GOT3 (cell line): Measurements from ENCODE around the gene EHMT1.
"Not testable (repeated sequence)": the region's sequence is repeated elsewhere in the genome, so short reads cannot be mapped to it uniquely, and the experiment has no call there.

ENCODE experiments used
- DNase-seq: peaks from one replicate; lab custom pipeline; 2025; ENCODE audit warnings: mixed read lengths; lab: John Stamatoyannopoulos, UW

The EHMT1 gene

DNA sequence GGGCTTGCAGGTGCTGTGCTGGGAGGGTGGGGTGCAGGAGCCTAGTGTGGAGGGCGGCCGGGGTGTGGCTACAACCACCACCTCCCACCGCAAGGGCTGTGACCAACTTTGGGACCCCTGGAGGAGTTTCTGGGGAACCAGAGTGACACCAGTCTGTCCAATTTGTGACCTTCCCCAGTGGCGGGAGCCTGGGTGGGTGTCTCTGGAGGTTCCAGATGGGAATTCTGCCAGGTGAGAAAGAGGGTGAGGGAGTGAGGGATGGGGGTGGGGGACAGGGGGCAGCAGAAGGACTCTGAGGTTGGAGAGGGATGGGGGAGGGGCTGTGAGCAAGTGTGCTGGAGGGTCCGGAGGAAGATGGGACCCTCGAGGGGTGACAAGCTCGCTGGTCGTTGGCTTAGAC is 254.6 kb downstream of the EHMT1 start:
- no peak for DNase-seq

DNA sequence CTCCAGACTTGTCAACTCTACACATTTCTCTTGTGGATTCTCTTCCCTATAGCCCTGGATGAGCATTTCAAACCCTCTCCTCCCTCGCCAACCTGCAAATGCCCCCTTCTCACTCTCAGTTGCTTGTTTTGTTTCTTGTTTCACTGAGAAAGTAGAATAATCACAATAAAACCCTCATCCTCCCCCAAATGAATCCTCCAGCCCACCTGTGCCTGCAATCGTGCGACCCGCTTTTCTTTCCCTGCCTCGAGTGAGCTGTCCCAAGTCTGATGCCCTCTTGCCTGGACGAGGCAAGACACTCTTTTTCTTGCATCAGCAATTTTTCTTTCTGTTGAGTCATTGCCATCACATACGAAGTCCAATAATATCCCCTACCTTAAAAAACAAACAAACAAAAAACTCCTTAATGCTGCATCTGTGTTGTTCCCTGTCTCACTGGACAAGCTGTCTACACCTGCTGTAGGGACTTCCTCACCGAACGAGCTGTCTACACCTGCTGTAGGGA is 255.1 kb downstream of the EHMT1 start:
- no peak for DNase-seq

DNA sequence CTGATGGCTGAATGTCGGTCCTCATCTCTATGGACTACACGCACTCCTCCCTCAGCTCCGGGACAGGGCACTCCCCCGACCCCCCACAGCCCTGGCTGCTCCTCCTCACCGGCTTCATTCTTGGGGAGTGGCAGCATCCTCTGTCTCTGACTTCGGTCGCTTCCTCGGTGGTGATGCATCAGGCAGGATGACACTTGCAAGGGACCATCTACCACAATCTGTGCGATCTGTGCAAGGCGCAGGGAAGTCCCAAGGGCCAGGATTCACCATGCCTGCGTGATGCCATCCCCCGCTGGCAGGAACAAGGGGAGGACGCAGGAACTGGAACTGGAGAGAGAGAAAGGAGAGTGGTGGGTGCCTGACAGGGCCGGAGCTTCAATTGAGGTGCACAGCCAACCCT is 256.5 kb downstream of the EHMT1 start:
- DNase-seq = no peak

DNA sequence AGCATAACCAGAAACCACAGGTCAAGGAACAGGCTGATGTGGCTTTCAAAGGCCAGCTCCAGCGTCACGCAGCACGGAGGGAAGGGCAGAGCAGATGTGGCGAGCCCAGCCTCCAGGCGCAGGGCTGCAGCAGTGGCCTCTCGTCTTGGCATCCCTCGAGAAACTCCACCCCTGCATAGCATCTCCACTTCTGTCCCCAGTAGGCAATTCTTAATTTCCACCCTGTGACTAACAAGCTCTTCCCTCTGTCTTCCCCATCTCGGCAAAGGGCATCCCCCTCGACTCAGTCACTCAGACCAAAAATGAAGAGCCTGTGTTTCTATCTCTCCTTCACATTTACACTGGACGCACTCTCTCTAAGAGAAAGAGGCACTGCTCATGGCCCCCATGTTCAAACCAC is 257.0 kb downstream of the EHMT1 start:
- DNase-seq = no peak

DNA sequence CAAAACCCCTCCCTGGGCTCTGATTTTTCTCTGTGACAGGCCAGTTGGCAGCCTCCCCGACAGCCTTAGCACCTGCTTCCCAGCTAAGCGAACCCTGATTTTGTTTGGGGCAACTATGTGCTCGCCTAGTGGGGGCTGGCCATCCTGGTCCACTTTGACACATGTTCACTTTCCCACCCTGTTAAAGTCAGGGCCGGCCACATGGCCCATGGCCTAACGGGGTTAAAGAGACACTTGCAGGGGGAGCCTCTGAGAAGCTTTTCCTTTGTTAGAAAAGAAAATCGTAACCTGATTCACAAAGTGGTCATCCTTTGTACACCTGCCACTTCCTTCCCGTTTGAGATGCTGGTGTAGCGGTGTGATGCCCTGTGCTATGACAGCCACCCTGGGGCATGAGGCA is 257.5 kb downstream of the EHMT1 start:
- no peak for DNase-seq

DNA sequence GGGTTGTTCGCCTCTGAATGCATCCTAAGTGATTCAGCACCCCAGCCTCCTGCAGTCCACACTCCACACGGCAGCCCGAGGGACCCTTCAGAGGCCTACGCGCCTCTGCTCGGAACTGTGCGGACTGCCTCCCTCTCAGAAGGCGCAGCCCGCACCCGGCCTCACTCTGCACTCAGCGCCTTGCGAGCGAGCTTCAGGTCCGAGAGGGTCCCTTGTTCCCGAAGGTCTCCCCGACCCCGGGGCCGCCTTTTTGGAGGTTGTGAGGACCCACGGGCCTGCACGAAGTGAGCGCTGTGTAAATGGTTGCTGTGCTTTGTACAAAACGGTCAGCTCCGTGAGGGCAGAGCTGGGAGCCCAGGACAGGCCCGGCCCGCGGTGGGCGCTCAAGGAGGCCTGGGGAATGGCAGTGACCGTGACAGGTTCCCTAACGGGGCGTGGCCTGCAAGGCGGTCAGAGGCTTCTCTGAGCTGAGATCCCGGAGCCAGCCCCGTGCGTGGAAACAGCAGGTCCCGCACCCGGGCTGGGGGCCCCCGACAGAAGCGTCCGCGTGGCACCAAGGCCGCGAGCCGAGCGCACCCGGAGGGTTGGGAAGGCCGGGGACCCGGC is 258.1 kb downstream of the EHMT1 start:
- no peak for DNase-seq

DNA sequence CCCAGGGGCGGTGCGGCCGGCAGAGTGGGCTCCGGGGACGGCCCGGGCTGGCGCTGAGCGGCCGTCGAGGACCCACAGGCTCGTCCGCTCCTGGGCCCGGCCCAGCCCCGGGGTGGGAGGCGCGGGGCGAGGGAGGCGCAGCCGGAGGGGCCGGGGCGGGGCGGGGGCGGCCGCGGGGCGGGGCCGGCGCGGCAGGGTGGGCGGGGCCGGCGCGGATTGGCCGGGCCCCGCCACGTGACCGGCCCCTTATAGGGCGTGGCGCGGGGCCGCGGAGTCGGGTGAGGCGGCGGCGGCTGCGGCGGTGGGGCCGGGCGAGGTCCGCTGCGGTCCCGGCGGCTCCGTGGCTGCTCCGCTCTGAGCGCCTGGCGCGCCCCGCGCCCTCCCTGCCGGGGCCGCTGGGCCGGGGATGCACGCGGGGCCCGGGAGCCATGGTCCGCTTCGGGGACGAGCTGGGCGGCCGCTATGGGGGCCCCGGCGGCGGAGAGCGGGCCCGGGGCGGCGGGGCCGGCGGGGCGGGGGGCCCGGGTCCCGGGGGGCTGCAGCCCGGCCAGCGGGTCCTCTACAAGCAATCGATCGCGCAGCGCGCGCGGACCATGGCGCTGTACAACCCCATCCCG is 258.8 kb downstream of the EHMT1 start, which contains the start of gene CACNA1B:
Gene CACNA1B, plus strand, starts transcription at position 277 of the 617 bp plus-strand sequence. Its CDS starts 152 bp downstream, at position 429.
- not testable (repeated sequence) for DNase-seq

DNA sequence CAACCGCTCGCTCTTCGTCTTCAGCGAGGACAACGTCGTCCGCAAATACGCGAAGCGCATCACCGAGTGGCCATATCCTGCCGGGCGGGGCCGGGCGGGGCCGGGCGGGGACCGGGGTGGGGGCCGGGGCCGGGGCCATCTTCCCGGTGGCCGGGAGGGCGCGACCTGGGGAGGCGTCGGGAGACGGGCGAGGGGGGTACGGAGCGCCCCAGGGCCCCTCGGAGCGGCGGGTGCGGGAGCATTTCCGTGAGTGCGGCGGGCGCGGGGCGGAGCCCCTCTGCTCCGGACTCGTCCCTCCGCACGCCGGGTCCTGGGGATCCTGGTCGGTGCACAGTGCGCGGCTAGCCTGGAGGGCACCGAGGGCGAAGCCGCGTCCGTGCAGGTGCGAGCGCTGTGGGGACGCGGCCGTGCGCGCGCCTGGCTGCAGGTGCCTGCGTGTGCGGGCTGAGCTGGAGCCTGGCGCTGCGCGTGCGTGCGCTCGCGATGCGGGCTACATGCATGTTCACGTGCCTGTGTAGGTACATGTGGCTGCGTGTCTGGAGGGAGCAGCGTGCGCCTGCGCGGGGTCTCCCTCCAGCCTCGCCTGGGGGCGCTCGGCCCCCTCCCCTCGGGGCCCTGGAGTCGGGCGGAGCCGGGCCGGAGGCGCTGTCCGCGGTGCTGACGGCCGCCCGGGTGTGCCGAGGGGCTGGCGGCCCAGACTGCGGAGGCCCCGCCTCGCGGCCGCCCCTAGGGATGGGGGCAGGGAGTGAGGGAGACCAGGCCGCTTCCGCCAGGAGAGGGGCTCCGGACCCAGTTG is 259.5 kb downstream of the EHMT1 start:
- no peak for DNase-seq

DNA sequence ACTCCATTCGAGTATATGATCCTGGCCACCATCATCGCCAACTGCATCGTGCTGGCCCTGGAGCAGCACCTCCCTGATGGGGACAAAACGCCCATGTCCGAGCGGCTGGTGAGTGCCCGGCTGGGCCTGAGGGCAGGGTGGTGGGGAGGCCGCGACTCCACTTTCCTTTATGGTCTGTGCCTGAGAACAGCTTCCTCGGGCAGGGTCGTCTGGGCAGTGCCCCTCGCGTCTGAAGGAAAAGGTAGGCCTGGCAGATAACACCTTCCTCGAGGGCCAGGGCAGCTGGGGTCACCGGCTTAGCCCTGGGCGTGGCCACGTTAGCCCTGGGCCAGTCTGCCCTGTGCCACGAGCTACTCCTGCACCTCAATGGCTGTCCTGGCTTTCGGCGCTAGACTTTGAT is 260.2 kb downstream of the EHMT1 start:
- no peak for DNase-seq

DNA sequence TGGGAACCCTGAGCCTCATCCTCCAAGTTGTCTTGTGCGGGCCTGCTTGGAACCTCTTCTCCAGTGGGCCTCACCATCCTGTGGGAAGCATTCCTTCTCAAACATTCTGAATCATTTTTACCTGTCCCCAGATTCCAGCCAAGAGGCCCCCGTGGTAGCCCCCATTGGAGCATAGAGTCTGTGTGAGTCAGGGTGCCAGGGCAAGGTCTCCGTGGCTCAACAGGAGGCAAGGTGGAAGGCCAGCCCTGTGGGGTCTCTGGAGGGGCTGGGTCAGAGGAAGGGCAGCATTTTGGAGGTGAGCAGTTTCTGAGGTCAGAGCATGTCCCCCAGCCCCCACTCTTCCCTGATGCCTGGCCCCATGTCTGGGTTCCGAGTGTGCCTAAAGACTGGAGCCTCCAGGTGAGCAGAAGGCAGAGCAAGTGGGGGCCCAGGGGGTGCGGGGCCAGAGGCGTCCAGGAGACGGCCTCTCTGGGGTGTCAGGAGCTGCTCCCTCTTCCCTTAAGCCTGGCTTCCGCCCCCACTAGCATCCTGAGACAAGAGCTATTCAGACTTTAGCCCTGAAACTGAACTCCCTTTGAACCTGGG is 260.9 kb downstream of the EHMT1 start:
- DNase-seq = no peak

DNA sequence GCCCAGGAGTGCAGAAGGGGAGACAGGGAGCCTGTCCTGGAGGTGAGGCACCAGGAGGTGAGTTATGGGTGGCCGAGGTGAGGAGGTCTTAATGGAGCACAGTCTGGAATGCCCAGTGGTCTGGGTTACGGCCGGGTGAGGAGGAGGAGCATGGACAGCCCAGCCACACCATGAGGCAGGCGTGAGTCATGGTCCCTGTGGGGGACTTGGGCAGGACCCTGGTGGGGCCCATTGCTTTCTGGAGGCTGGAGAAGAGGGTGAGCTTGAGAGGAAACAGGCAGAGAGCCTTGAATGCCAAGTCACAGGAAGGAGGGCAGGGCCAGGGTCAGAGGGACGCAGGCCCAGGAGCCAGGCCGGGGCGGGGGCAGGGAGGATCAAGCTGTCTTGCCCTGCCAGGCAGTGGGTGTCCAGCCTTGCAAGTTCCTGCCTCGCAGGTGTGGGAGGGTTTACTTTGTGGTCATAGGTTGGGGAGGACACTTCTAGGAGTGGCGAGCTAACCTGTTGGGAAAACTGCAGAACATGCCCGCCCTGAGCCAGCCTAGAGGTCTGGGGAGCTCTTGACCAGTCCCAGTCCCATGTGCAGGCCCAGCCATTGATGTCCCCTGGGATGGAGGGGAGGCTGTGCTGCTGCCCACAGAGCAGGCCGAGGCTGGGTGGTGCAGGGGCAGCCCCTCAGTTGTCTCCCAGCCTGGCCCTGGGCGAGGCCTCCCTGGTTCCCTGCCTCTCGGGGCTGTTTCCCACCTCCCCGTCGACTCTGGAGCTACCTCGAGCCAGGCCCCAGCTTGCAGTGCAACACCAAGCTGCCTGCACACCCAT is 261.6 kb downstream of the EHMT1 start:
- no peak for DNase-seq

DNA sequence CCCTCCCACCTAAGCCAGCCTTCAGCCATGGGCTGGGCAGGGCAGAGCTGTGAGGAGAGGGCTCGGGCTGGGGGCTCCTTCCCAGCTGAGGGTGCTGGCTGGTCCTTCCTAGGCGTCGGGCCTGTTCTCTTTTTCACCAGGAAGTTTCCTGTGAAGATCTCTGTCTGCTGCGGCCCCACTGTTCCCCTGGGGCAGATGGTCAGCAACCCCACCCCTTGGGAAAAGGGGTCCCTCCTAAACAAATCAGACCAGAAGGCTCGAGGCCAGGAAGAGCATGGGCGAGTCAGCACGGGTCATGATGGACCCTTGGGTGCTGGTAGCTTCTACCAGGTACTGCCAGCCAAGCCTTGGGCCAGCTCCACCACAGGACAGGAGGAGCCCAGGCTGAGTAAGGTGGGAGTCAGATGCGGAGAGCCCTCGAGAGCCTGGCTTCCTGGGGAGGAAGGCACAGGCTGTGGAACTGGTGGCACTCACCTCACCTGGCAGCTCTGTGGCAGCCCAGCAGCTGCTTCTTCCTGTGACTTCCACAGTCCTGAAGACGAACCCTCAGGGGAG is 262.2 kb downstream of the EHMT1 start:
- no peak for DNase-seq

DNA sequence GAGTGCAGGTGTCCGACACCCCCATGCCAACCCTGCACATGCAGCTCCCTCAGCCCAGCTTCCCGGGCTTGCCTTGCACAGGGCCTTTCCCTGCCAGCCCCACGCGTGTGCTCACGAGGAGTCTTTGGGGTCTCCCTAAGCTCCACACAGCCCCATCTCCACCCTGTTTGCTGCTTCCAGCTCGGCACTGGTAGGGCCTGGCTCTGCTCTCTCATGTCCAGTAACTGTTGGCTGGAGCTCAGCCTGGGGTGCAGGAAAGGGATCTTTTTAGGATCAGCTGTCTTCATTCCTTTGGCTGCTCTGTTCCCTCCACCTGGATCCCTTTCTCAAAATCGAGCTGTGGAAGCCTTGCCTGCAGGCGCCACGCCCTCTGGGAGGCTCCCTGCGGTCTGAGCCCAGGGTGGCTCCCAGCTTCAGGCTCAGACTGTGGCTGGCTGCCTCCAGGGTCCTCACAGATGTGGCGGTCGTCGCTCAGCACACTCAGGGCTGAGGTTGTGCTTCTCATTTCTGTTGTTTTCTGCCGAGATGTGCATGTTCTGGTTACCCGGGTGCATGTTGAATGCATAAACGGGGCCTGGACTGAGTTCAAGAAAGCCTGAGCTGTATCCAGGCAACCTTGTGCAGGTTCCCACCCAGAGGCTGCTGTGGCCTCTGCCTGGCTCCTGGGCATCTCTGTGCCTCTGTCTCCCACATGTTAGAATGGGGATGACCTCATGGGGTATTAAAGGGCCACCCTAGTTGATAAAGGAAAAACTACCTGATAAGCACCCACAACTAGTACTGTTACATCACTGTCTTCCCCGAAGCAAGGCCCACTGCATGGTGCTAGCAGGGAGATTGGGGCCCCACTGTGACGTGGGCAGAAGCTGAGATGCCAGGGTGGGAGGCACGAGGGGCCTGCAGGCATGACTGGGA is 263.0 kb downstream of the EHMT1 start:
- DNase-seq = no peak

DNA sequence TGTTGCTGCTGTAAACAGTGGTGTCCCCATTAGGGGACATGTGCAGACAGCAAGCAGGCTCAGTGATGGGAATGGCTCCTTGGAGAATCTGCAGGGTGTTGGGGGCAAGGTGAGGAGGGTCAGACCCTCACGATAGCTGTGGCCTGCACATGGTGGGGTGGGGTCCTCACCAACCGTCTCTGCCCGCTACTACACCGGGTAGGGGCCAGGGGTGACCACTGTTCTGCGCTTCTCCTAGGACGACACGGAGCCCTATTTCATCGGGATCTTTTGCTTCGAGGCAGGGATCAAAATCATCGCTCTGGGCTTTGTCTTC is 263.7 kb downstream of the EHMT1 start:
- no peak for DNase-seq

DNA sequence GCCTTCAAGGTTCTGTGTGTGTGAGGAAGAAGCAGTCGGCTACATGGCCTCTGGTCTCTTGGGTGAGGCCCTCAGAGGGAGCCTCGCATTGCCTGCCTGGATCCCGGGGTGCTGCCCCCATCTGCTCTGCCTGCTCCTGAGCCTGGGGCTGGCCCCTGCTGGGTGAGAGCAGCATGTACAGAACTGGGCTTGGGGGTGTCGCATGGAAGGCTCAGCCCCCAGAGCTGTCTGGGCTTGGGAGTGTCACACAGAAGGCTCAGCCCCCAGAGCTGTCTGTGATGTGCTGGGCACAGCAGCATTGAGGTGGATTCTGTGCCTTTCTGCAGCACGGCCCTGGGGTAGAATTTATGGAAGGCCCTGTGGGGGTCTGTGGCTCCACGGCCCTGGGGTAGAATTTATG is 265.2 kb downstream of the EHMT1 start:
- not testable (repeated sequence) for DNase-seq

DNA sequence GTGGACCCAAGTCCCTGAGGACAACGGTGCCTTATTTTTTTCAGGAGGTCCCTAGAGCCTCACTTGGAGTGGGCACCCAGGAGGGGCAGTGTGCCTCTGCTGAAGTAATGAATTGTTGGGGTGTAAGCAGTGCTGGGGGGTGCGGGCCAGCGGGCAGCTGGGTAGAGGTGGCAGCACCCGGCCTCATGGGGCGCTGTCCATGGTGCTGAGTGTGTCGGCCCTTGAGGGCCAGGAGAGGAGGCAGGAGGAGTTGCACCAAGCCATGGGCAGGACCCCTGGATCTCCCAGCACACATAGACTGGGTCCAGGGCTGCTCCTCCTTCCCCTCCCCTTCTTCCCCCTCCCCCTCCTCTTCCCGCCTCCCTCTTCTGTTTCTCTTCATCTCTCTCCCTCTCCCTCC is 265.7 kb downstream of the EHMT1 start:
- not testable (repeated sequence) for DNase-seq

DNA sequence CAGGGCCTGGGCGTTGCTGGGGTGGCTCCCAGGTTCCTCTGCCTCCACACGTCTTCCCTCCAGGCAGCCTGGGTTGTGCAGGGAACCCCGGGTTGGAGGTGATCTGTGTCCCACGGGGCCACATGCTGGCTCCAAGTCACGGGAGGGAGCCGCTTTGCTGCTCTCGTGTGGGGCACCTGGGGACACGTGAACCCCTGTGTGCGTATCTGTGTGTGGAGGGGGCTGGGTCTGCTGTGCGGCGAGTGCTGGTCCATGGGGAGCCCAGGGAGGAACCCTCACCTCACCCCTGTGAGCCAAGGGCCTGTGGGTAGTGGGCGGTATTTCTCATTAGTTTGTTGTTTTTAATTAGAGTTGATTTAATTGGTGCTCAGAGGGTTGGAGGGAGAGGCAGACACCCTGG is 266.3 kb downstream of the EHMT1 start:
- DNase-seq = not testable (repeated sequence)
